ENCODE data around the gene RAD51D.
"Not testable (repeated sequence)": the region's sequence is repeated elsewhere in the genome, so short reads cannot be mapped to it uniquely, and the experiment has no call there.

The RAD51D gene

GRCh38 chr17:35154196-35155165, 34.8 kb upstream of the RAD51D start:
- Histone ChIP-seq H3K9me3 (ENCODE audit: control insufficient read depth in 1 of 2, low read length in 2 of 2) (no peaks in the 10 kb centered on the region), H3K4me1 (ENCODE audit: control insufficient read depth in 1 of 2, insufficient read depth in 2 of 2, low read length in 2 of 2) (no peaks in the 10 kb centered on the region), H3K36me3 (ENCODE audit: control insufficient read depth in 1 of 2, insufficient read depth in 2 of 2, low read length in 2 of 2) (no peaks in the 10 kb centered on the region), H3K27me3 (ENCODE audit: low read depth, low read length) (no peaks in the 10 kb centered on the region), H3K4me3 (ENCODE audit: low read depth in 1 of 2, low read length in 2 of 2) (no peak overlapping the region), H3K27ac (ENCODE audit: low read length) (no peak overlapping the region)

GRCh38 chr17:35152421-35153140, 32.9 kb upstream of the RAD51D start:
- Histone ChIP-seq H3K27me3 (ENCODE audit: low read depth, low read length) (no peaks in the 10 kb centered on the region), H3K4me3 (ENCODE audit: low read depth in 1 of 2, low read length in 2 of 2) (no peak overlapping the region), H3K9me3 (ENCODE audit: control insufficient read depth in 1 of 2, low read length in 2 of 2) (no peaks in the 10 kb centered on the region), H3K4me1 (ENCODE audit: control insufficient read depth in 1 of 2, insufficient read depth in 2 of 2, low read length in 2 of 2) (no peaks in the 10 kb centered on the region), H3K36me3 (ENCODE audit: control insufficient read depth in 1 of 2, insufficient read depth in 2 of 2, low read length in 2 of 2) (no peaks in the 10 kb centered on the region), H3K27ac (ENCODE audit: low read length) (no peak overlapping the region)

GRCh38 chr17:35151080-35151479, 31.4 kb upstream of the RAD51D start:
- H3K27me3 ChIP-seq (ENCODE audit: low read depth, low read length); H3K36me3 ChIP-seq (ENCODE audit: control insufficient read depth in 1 of 2, insufficient read depth in 2 of 2, low read length in 2 of 2); H3K27ac ChIP-seq (ENCODE audit: low read length); H3K4me1 ChIP-seq (ENCODE audit: control insufficient read depth in 1 of 2, insufficient read depth in 2 of 2, low read length in 2 of 2); H3K4me3 ChIP-seq (ENCODE audit: low read depth in 1 of 2, low read length in 2 of 2); H3K9me3 ChIP-seq (ENCODE audit: control insufficient read depth in 1 of 2, low read length in 2 of 2): not testable (repeated sequence)

GRCh38 chr17:35149941-35150340, 30.3 kb upstream of the RAD51D start:
- Histone ChIP-seq H3K4me1 (ENCODE audit: control insufficient read depth in 1 of 2, insufficient read depth in 2 of 2, low read length in 2 of 2) (no peaks in the 10 kb centered on the region), H3K4me3 (ENCODE audit: low read depth in 1 of 2, low read length in 2 of 2) (no peak overlapping the region), H3K36me3 (ENCODE audit: control insufficient read depth in 1 of 2, insufficient read depth in 2 of 2, low read length in 2 of 2) (no peaks in the 10 kb centered on the region), H3K9me3 (ENCODE audit: control insufficient read depth in 1 of 2, low read length in 2 of 2) (no peaks in the 10 kb centered on the region), H3K27me3 (ENCODE audit: low read depth, low read length) (no peaks in the 10 kb centered on the region), H3K27ac (ENCODE audit: low read length) (no peak overlapping the region)

- Histone ChIP-seq H3K9me3 (ENCODE audit: control insufficient read depth in 1 of 2, low read length in 2 of 2) (no peaks in the 10 kb centered on the region), H3K27me3 (ENCODE audit: low read depth, low read length) (no peaks in the 10 kb centered on the region), H3K4me3 (ENCODE audit: low read depth in 1 of 2, low read length in 2 of 2) (no peak overlapping the region), H3K27ac (ENCODE audit: low read length) (no peak overlapping the region), H3K4me1 (ENCODE audit: control insufficient read depth in 1 of 2, insufficient read depth in 2 of 2, low read length in 2 of 2) (no peaks in the 10 kb centered on the region), H3K36me3 (ENCODE audit: control insufficient read depth in 1 of 2, insufficient read depth in 2 of 2, low read length in 2 of 2) (no peaks in the 10 kb centered on the region)
Measured at GRCh38 chr17:35148144-35148543, 28.5 kb upstream of the RAD51D start.

- H3K4me1 ChIP-seq (ENCODE audit: control insufficient read depth in 1 of 2, insufficient read depth in 2 of 2, low read length in 2 of 2): no peaks in the 10 kb centered on the region
- H3K27ac ChIP-seq (ENCODE audit: low read length): no peak within 1 kb of the TSS
Measured at GRCh38 chr17:35147375-35147905, 27.8 kb upstream of the RAD51D start, which contains the start of gene UNC45B. Gene UNC45B, plus strand, starts transcription at chr17:35147817. Its CDS starts 447 bp downstream, at chr17:35148264.

GRCh38 chr17:35146214-35146833, 26.7 kb upstream of the RAD51D start:
- Histone ChIP-seq H3K27ac (ENCODE audit: low read length) (no peak overlapping the region), H3K36me3 (ENCODE audit: control insufficient read depth in 1 of 2, insufficient read depth in 2 of 2, low read length in 2 of 2) (no peaks in the 10 kb centered on the region), H3K4me1 (ENCODE audit: control insufficient read depth in 1 of 2, insufficient read depth in 2 of 2, low read length in 2 of 2) (no peaks in the 10 kb centered on the region), H3K27me3 (ENCODE audit: low read depth, low read length) (no peaks in the 10 kb centered on the region), H3K4me3 (ENCODE audit: low read depth in 1 of 2, low read length in 2 of 2) (no peak overlapping the region), H3K9me3 (ENCODE audit: control insufficient read depth in 1 of 2, low read length in 2 of 2) (no peaks in the 10 kb centered on the region)

More at GRCh38 chr17:35147375-35147905, 27.8 kb upstream of the RAD51D start, which contains the start of gene UNC45B:
- H3K4me3 ChIP-seq (ENCODE audit: low read depth in 1 of 2, low read length in 2 of 2): no peak within 1 kb of the TSS
- no peaks in the 10 kb centered on the region for H3K36me3 ChIP-seq (ENCODE audit: control insufficient read depth in 1 of 2, insufficient read depth in 2 of 2, low read length in 2 of 2)
- H3K9me3 ChIP-seq (ENCODE audit: control insufficient read depth in 1 of 2, low read length in 2 of 2): no peaks in the 10 kb centered on the region
- H3K27me3 ChIP-seq (ENCODE audit: low read depth, low read length): no peaks in the 10 kb centered on the region

- no peak overlapping the region for H3K4me3 ChIP-seq (ENCODE audit: low read depth in 1 of 2, low read length in 2 of 2)
- H3K4me1 ChIP-seq (ENCODE audit: control insufficient read depth in 1 of 2, insufficient read depth in 2 of 2, low read length in 2 of 2): peaks cover 0 to 8% of the 10 kb centered on the region in 2 donors
- no peaks in the 10 kb centered on the region for H3K36me3 ChIP-seq (ENCODE audit: control insufficient read depth in 1 of 2, insufficient read depth in 2 of 2, low read length in 2 of 2)
- H3K9me3 ChIP-seq (ENCODE audit: control insufficient read depth in 1 of 2, low read length in 2 of 2): no peaks in the 10 kb centered on the region
- H3K27me3 ChIP-seq (ENCODE audit: low read depth, low read length): no peaks in the 10 kb centered on the region
- H3K27ac ChIP-seq (ENCODE audit: low read length): no peak overlapping the region
Measured at GRCh38 chr17:35144840-35145239, 25.2 kb upstream of the RAD51D start.

GRCh38 chr17:35142467-35142796, 22.8 kb upstream of the RAD51D start:
- Histone ChIP-seq H3K4me1 (ENCODE audit: control insufficient read depth in 1 of 2, insufficient read depth in 2 of 2, low read length in 2 of 2) (peaks cover 0 to 8% of the 10 kb centered on the region in 2 donors), H3K27ac (ENCODE audit: low read length) (no peak overlapping the region), H3K36me3 (ENCODE audit: control insufficient read depth in 1 of 2, insufficient read depth in 2 of 2, low read length in 2 of 2) (peaks cover 6 to 16% of the 10 kb centered on the region in 2 donors), H3K9me3 (ENCODE audit: control insufficient read depth in 1 of 2, low read length in 2 of 2) (no peaks in the 10 kb centered on the region), H3K4me3 (ENCODE audit: low read depth in 1 of 2, low read length in 2 of 2) (peak overlapping the region; percentile 86 to 87), H3K27me3 (ENCODE audit: low read depth, low read length) (no peaks in the 10 kb centered on the region)

- H3K27me3 ChIP-seq (ENCODE audit: low read depth, low read length): no peaks in the 10 kb centered on the region
- H3K4me3 ChIP-seq (ENCODE audit: low read depth in 1 of 2, low read length in 2 of 2): peak within 1 kb of the TSS; percentile 86 to 87
- peaks cover 11 to 21% of the 10 kb centered on the region in 2 donors for H3K36me3 ChIP-seq (ENCODE audit: control insufficient read depth in 1 of 2, insufficient read depth in 2 of 2, low read length in 2 of 2)
- no peak within 1 kb of the TSS for H3K27ac ChIP-seq (ENCODE audit: low read length)
- H3K9me3 ChIP-seq (ENCODE audit: control insufficient read depth in 1 of 2, low read length in 2 of 2): no peaks in the 10 kb centered on the region
- H3K4me1 ChIP-seq (ENCODE audit: control insufficient read depth in 1 of 2, insufficient read depth in 2 of 2, low read length in 2 of 2): peaks cover 0 to 8% of the 10 kb centered on the region in 2 donors
Measured at GRCh38 chr17:35141681-35142466, 22.2 kb upstream of the RAD51D start, which contains the start of gene NLE1. Gene NLE1, minus strand, starts transcription at chr17:35142303. Its CDS starts 28 bp downstream, at chr17:35142275.

Measured in muscle layer of duodenum (tissue), 2 donors.